WTC11 (cell line): ENCODE results near the gene BATF2. TPM values are rescaled to one million over a fixed set of nuclear protein-coding genes. Genes with fewer than 3 reads are reported as not detected.

Experiments
- ATAC-seq: fragments of 200-7000 bp; cut with Tn5 transposase; 2 replicates; pipeline ENCODE4 v1.10.0; 2021; ENCODE audit warnings: mild to moderate bottlenecking, moderate library complexity
- CTCF ChIA-PET: fragments of 300-600 bp; sonication (Branson Sonifier 250); formaldehyde crosslinking; loops from one replicate; lab custom pipeline; 2021; ENCODE audit warnings: antibody characterized with exemption; lab: Charles Lee
- POLR2A ChIA-PET: fragments of 350-600 bp; sonication (Branson Sonifier 250); formaldehyde crosslinking; loops from one replicate; lab custom pipeline; 2021; ENCODE audit warnings: antibody characterized with exemption; lab: Charles Lee
- DNase-seq: peaks from one replicate; pipeline ENCODE4 v3.0.0; 2021; ENCODE audit warnings: low spot score
- H3K27ac Mint-ChIP-seq: 2 replicates; pipeline ENCODE4 v1.8.0; 2021; ENCODE audit warnings: mixed read lengths
- H3K27me3 Mint-ChIP-seq: 2 replicates; pipeline ENCODE4 v1.8.0; 2021; ENCODE audit warnings: low read depth, mild to moderate bottlenecking, moderate library complexity, mixed read lengths
- H3K36me3 Mint-ChIP-seq: 2 replicates; pipeline ENCODE4 v1.8.0; 2021; ENCODE audit warnings: mixed read lengths
- H3K4me1 Mint-ChIP-seq: 2 replicates; pipeline ENCODE4 v1.8.0; 2022; ENCODE audit warnings: mixed read lengths
- H3K4me3 Mint-ChIP-seq: 2 replicates; pipeline ENCODE4 v1.8.0; 2021; ENCODE audit warnings: mild to moderate bottlenecking, moderate library complexity, mixed read lengths
- H3K9me3 Mint-ChIP-seq: 2 replicates; pipeline ENCODE4 v1.8.0; 2021; ENCODE audit warnings: mixed read lengths
- MYBL2 ChIP-seq: sonication (generic); formaldehyde crosslinking; IDR thresholded peaks from 2 replicates; pipeline ENCODE4 v1.8.1; 2023; ENCODE audit warnings: mild to moderate bottlenecking, moderate library complexity, missing genetic modification reagents
- NR1H2 ChIP-seq: sonication (generic); formaldehyde crosslinking; IDR thresholded peaks from 2 replicates; pipeline ENCODE4 v1.9.0; 2021; ENCODE audit warnings: mild to moderate bottlenecking, moderate library complexity, missing genetic modification reagents
- ZNF121 ChIP-seq: sonication (generic); formaldehyde crosslinking; IDR thresholded peaks from 2 replicates; pipeline ENCODE4 v1.8.0; 2023; ENCODE audit warnings: missing genetic modification reagents
- ZNF317 ChIP-seq: sonication (generic); formaldehyde crosslinking; IDR thresholded peaks from 2 replicates; pipeline ENCODE4 v1.8.1; 2023; ENCODE audit warnings: low read depth, mild to moderate bottlenecking, moderate library complexity, missing genetic modification reagents, borderline replicate concordance
- microRNA-seq: library from miRNA; unstranded; fragments of <30 nt; microRNA quantifications from one replicate; pipeline ENCODE4 v1.2.0, GENCODE V29; 2022; ENCODE audit warnings: borderline number of aligned reads
- total RNA-seq: library from RNA; stranded (reverse); gene quantifications from 3 replicates; pipeline ENCODE4 v1.2.3, GENCODE V29; 2021

The BATF2 gene
- total RNA-seq, 1 experiment from 2014 or later = 1.3 TPM

DNA sequence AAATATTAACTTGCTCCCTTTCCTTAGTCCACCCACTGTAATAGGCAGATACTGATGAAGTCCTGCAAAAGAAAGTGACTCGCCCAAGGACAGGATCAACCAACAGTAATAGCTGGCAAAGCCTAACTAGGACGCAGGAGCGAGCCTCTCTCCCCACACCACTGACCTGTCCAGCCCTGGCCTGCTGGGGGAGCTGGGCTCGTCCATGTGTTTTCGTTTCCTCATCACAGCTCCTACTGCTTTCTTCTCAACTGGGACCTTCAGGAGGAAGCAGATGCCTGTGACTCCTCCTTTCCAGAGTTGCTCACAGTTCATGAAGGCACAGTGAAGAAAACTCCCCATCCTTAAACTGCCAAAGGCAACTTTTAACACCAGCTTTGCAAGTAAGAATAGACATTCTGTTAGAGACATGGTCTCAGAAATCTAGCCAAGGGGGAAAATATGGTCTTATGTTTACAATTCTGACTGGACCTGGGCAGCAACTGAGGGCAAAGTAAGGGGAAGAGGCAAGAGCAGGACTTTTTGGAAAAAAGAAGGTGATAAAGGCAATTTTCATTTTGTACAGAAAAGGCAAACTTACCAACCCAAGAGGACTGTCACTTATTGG, 49.5 kb downstream of the BATF2 start:
- no peak for TF ChIP-seq MYBL2 (CRISPR knock-in tag)
- TF ChIP-seq ZNF121 (CRISPR knock-in tag) = no peak
- no peak for TF ChIP-seq NR1H2 (CRISPR knock-in tag)
- no peak for TF ChIP-seq ZNF317
- TF ChIP-seq, all 79 proteins: peak for 0
- H3K27me3 Mint-ChIP-seq = peaks cover 9% of the 10 kb centered on the region
- ChIA-PET POLR2A (interaction anchor here (0.7 kb wide), 1 partner anchor 136 kb away, joined by 3 read pairs; the partner anchor contains the start of gene CDCA5), CTCF (interaction anchor here (0.5 to 2.2 kb wide), 3 partner anchors 12 to 104 kb away, joined by 3 to 10 read pairs (median 6); partner anchors contain the start of genes ARL2 and GPHA2)
- H3K36me3 Mint-ChIP-seq = no peaks in the 10 kb centered on the region
- no peak overlapping the region for H3K27ac Mint-ChIP-seq
- no peak for ATAC-seq
- DNase-seq = no peak
- no peaks in the 10 kb centered on the region for H3K4me1 Mint-ChIP-seq
- H3K9me3 Mint-ChIP-seq = no peaks in the 10 kb centered on the region
- no peak overlapping the region for H3K4me3 Mint-ChIP-seq

Small RNA genes within 50 kb of the gene (microRNA-seq; reads per million reads assigned to microRNA genes)
- gene MIR6879 = 1.0 reads per million

Other genes starting within 250 kb of the BATF2 start
- gene PYGM, start 237.0 kb downstream of the BATF2 start, total RNA-seq = 6.6 to 8.7 TPM (median 8.2 TPM) in 3 replicates
- gene SF1, start 218.4 kb downstream of the BATF2 start, total RNA-seq = 285 to 314 TPM (median 300 TPM) in 3 replicates
- 24.5 to 31.6 TPM (median 28.3 TPM) in 3 replicates for gene MAP4K2, start 193.8 kb downstream of the BATF2 start, total RNA-seq
- gene MEN1, start 186.4 kb downstream of the BATF2 start, total RNA-seq = 47.1 to 53.3 TPM (median 51.2 TPM) in 3 replicates
- 14.9 to 21.6 TPM (median 17.3 TPM) in 3 replicates for gene CDC42BPG, start 152.3 kb downstream of the BATF2 start, total RNA-seq
- gene EHD1, start 118.3 kb downstream of the BATF2 start, total RNA-seq = 29.9 to 38.1 TPM (median 35.2 TPM) in 3 replicates
- 25.2 to 31.4 TPM (median 27.6 TPM) in 3 replicates for gene ATG2A, start 79.8 kb downstream of the BATF2 start, total RNA-seq
- gene PPP2R5B, start 72.3 kb downstream of the BATF2 start, total RNA-seq = 8.7 to 10.2 TPM (median 9.1 TPM) in 3 replicates
- gene GPHA2, start 61.1 kb downstream of the BATF2 start, total RNA-seq = 1.0 to 1.6 TPM (median 1.6 TPM) in 3 replicates
- gene MAJIN, start 24.9 kb downstream of the BATF2 start, total RNA-seq = not detected in 3 replicates
- 171 to 248 TPM (median 235 TPM) in 3 replicates for gene ARL2, start 17.2 kb upstream of the BATF2 start, total RNA-seq
- gene SNX15, start 30.5 kb upstream of the BATF2 start, total RNA-seq = 16.7 to 19.6 TPM (median 17.6 TPM) in 3 replicates
- 22.2 to 26.2 TPM (median 22.8 TPM) in 3 replicates for gene SAC3D1, start 44.2 kb upstream of the BATF2 start, total RNA-seq
- 4.5 to 6.1 TPM (median 5.9 TPM) in 3 replicates for gene NAALADL1, start 61.6 kb upstream of the BATF2 start, total RNA-seq
- 80.6 to 95.9 TPM (median 86.9 TPM) in 3 replicates for gene CDCA5, start 87.1 kb upstream of the BATF2 start, total RNA-seq
- gene ZFPL1, start 87.3 kb upstream of the BATF2 start, total RNA-seq = 32.2 to 33.8 TPM (median 32.8 TPM) in 3 replicates
- gene VPS51, start 99.2 kb upstream of the BATF2 start, total RNA-seq = 122 to 136 TPM (median 123 TPM) in 3 replicates
- gene TM7SF2, start 114.9 kb upstream of the BATF2 start, total RNA-seq = 63.8 to 74.9 TPM (median 71.5 TPM) in 3 replicates
- gene ZNHIT2, start 120.7 kb upstream of the BATF2 start, total RNA-seq = 15.9 to 18.3 TPM (median 16.7 TPM) in 3 replicates
- gene FAU, start 125.2 kb upstream of the BATF2 start, total RNA-seq = 951 to 991 TPM (median 985 TPM) in 3 replicates
- 51.3 to 55.9 TPM (median 53.3 TPM) in 3 replicates for gene MRPL49, start 125.3 kb upstream of the BATF2 start, total RNA-seq
- 27.6 to 34.8 TPM (median 31.8 TPM) in 3 replicates for gene SYVN1, start 137.5 kb upstream of the BATF2 start, total RNA-seq
- gene SPDYC, start 173.3 kb upstream of the BATF2 start, total RNA-seq = 0.27 to 0.35 TPM (median 0.32 TPM) in 3 replicates
- 204 to 257 TPM (median 218 TPM) in 3 replicates for gene CAPN1, start 185.0 kb upstream of the BATF2 start, total RNA-seq